HCEC 1CT (cell line): ENCODE results near the gene SEMA4G.

ENCODE experiments used
- DNase-seq: peaks from one replicate; pipeline ENCODE4 v3.0.0-alpha.2; 2017

SEMA4G gene, protein sequence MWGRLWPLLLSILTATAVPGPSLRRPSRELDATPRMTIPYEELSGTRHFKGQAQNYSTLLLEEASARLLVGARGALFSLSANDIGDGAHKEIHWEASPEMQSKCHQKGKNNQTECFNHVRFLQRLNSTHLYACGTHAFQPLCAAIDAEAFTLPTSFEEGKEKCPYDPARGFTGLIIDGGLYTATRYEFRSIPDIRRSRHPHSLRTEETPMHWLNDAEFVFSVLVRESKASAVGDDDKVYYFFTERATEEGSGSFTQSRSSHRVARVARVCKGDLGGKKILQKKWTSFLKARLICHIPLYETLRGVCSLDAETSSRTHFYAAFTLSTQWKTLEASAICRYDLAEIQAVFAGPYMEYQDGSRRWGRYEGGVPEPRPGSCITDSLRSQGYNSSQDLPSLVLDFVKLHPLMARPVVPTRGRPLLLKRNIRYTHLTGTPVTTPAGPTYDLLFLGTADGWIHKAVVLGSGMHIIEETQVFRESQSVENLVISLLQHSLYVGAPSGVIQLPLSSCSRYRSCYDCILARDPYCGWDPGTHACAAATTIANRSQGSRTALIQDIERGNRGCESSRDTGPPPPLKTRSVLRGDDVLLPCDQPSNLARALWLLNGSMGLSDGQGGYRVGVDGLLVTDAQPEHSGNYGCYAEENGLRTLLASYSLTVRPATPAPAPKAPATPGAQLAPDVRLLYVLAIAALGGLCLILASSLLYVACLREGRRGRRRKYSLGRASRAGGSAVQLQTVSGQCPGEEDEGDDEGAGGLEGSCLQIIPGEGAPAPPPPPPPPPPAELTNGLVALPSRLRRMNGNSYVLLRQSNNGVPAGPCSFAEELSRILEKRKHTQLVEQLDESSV

GRCh38 chr10:100969187-100970075 lies at the start of gene SEMA4G:
TSS of gene SEMA4G (plus strand) at chr10:100969504. CDS start at chr10:100972913, 3,409 bp downstream.
- no peak for DNase-seq

DNA sequence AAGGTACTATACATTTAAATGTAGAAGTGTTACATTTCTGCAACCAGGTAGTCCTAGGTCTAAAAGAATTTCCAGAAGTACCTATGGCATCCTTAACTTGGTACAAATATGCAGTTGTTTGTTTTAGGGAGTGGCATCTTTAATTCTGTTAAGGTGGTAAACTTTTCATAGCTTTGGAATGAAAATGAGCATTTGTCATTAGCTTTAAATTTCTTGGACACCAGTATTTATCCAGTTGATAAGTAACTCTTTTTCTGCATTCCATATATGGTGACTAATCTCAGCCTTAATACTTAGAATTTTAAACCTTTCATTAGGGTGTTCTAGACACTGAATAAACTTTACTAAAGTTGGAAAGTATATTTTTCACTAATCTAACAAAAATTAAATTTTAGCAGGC lies 45.7 kb upstream of the SEMA4G start:
- DNase-seq, result no peak

DNA sequence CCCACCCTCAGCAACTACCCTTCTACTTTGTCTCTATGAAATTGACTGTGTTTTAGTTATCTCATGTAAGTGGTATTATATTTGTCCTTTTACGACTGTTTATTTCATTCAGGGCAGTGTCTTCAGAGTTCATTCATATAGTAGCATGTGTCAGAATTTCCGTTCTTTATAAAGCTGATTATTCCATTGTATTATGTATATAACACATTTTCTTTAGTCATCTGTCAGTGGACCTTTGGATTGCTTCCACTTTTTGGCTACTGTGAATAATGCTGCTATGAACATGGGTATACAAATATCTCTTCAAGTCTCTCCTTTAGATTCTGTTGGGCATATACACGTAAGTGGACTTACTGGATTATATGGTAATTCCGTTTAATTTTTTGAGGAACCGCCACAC lies 42.0 kb upstream of the SEMA4G start:
- no peak for DNase-seq

- DNase-seq, result no peak
Measured at GRCh38 chr10:100928039-100928438, 41.3 kb upstream of the SEMA4G start.

GRCh38 chr10:100930368-100930767 lies 38.9 kb upstream of the SEMA4G start:
- no peak for DNase-seq

DNA sequence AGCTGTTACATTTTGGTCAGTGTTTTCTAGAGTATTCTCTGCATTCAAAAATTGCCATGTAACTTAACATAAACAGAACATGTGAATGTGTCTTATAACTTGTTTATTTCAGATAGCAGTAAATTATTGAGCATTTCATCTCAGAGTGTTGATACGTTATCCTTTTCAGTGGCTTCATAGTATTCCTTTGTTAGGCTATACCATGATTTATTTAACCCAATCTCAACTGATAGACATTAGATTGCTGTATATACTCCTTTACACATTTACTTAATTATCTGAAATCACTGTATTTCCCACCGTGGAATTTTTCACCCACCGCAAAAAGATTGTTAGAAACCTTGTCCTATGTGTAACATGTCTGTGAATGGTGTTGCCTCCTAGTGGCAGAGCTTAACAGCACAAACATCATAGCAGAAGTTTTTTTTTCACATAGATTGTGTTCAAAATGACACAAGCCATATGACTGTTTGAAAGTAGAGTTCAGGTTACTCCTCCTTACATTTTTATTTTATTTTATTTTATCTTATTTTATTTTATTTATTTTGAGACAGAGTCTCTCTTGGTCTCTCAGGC lies 35.1 kb upstream of the SEMA4G start:
- peak; percentile 21 for DNase-seq

GRCh38 chr10:100939763-100940344 lies 29.4 kb upstream of the SEMA4G start:
- peak; percentile 40 for DNase-seq

DNA sequence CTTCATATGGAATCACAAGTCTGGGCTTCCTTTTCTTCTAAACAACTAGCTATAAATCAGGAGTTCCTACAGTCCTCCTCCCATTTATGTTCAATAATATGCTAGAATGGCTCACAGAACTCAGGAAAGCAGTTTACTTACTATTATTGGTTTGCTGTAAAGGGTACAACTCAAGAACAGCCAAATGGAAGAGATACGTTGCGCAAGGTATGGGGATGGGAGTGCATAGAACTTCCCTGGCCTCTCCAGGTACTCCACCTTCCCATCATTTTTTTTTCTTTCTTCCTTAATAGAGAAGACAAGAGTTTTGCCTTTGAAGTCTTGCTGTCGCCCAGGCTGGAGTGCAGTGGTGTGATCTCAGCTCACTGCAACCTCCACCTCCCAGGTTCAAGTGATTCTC lies 27.1 kb upstream of the SEMA4G start:
- DNase-seq, result no peak

GRCh38 chr10:100943508-100943907 lies 25.8 kb upstream of the SEMA4G start:
- no peak for DNase-seq

GRCh38 chr10:100945754-100946153 lies 23.6 kb upstream of the SEMA4G start:
- DNase-seq, result no peak

DNA sequence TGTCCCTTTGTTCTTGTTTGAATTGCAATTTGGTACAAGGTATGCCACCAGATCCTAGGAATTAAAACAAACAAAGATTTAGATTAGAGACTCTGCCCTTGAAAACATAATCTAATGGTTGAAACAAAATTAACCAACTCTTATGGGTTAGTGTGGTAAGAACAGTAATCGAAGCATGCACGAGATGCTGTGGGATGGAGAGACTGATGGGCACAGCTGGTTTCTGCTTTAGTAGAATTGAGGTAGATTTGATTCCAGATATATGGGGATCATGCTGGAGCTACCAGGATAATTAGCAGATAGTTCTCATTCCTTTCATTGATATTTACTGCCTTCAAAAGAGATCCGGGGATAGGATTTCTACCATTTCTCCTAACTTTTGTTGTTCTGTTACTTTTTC lies 20.4 kb upstream of the SEMA4G start:
- DNase-seq, result no peak

- DNase-seq, result no peak
Measured at GRCh38 chr10:100960251-100960650, 9.1 kb upstream of the SEMA4G start.

DNA sequence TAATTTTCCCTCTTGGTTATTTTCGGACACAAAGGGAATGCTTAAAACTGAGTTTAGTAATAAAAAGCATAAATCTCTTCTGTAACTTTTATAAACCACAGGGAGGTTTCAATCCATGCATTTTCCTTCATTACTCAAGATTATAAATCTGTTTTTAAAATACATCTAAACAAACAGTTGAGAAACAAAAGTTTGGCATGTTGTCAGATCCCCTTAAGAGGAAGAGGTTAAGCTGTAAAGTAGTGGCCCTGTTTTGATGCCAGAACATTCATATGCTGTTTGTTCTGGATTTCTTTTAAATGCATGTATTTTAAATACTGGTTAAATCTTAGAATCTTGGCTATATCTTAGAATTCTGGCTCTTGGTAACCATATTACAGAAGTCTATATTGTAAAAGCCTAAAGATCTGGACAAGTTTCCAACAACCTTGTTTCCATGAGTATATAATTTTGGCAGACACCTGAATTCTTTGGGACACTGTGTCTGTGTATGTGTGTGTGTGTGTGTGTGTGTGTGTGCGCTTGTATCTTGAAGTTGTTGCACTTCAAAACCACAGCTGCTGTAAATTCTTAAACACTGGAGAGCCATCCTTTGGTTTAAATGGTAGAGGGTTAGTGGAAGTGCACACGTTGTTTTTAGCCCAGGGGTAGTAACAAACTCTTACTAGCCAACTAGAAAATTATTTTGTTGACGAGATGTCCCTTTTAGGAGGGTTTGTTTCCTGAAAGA lies 6.8 kb upstream of the SEMA4G start:
- no peak for DNase-seq

DNA sequence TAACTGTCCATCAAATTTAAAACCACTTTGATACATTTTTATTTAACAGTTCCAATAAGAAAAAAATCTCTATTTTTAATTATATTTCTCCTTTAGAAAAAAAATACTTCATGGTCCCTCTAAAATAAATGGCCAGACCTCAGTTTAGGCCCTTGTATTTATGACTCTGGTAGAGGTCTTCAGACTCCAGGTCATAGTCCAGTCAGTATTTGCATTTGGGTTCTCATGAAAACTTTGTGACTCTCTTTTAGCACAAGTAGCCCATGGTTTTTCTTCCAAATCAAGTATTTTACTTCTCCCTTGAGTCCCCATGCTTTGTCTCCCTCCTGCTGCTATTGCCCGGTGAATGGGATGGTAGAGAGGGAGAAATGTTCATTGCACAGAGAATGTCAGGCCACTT lies 5.5 kb upstream of the SEMA4G start:
- no peak for DNase-seq

DNA sequence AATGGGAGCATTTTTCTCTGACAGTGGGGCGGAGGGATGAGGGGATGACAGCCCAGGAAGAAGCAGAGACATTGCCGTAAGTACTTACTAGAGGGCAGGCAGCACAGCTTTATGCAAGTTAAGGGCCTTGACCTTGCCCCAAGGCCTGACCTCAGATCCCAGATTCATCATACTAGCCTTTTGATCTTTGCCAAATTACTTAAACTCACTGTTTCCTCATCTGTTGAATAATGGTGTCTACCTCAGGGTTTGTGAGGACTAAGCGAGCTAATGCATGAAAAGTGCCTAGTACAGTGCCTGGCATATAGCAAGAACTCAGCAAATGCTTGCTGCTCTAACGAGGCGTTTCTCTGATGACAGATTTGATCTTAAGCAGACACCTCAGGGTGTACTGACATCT lies 3.5 kb upstream of the SEMA4G start:
- no peak for DNase-seq

GRCh38 chr10:100966887-100967286 lies 2.4 kb upstream of the SEMA4G start:
- DNase-seq, result no peak

- no peak for DNase-seq
Measured at GRCh38 chr10:100967332-100967731, 2.0 kb upstream of the SEMA4G start.

- DNase-seq, result no peak
Measured at GRCh38 chr10:100968062-100968736, 1.1 kb upstream of the SEMA4G start.

GRCh38 chr10:100968863-100969186 lies 479 bp upstream of the SEMA4G start:
- DNase-seq, result no peak

GRCh38 chr10:100970076-100970913 lies 991 bp downstream of the SEMA4G start:
- no peak for DNase-seq
